HG02571 (cell line): ENCODE results near the gene PECR.
"Not testable (repeated sequence)": the region's sequence is repeated elsewhere in the genome, so short reads cannot be mapped to it uniquely, and the experiment has no call there.

ENCODE experiments used
- ATAC-seq: cut with Tn5 transposase; IDR thresholded peaks from one replicate; pipeline ENCODE4 v1.9.1; 2021; ENCODE audit warnings: mild to moderate bottlenecking, moderate library complexity; ENCODE audit not compliant: unreplicated experiment

The PECR gene

DNA sequence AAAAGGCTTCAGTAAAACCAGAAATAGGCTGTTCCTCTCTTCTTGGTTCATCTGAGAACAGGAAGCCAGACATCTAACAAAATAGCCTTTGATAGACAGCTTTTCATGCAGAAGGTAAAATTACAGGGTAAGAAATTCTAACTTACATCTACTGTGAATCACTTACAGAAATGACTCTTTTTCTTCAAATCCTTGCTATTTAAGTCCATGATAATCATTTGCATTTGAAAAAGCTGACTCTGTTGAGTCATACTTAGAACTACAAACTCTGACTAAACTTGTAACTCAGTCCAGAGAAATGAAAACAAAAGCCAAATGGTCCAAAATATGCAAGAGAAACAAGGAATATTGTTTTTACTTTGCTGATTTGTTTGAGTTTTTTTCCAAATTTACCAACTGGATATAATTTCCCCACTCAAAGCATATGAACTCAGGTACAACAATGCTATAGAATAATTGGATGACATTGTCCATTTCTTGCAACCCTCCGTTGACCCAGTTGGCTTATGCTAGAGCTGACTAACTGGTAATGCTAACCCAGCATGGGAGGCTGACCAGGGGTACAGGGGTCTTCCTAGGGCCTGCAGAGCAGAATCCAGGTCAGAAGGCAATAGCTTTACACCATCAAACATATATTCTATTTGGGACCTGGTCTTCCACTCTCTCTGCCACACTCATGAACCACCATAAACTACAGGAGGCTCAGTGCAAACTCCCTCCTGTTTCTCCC lies 49.5 kb downstream of the PECR start:
- ATAC-seq, result peak; percentile 76

DNA sequence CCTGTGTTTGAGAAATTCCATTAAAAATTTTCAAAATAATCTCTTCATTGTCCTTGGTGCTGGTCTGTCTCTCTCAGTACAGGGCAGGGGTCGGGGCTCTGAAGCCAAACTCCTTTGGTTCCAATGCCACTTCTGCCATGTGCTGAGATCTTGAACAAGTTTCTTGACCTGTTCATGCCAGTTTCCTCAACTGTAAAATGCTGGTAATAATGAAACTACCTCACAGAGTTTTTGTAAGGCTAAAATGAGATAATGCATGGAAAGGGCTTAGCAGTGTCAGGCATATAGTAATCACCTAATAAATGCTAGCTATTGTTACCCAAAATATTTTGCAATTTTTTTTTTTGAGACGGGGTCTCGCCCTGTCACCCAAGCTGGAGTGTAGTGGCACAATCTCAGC lies 51.4 kb downstream of the PECR start:
- ATAC-seq, result no peak

DNA sequence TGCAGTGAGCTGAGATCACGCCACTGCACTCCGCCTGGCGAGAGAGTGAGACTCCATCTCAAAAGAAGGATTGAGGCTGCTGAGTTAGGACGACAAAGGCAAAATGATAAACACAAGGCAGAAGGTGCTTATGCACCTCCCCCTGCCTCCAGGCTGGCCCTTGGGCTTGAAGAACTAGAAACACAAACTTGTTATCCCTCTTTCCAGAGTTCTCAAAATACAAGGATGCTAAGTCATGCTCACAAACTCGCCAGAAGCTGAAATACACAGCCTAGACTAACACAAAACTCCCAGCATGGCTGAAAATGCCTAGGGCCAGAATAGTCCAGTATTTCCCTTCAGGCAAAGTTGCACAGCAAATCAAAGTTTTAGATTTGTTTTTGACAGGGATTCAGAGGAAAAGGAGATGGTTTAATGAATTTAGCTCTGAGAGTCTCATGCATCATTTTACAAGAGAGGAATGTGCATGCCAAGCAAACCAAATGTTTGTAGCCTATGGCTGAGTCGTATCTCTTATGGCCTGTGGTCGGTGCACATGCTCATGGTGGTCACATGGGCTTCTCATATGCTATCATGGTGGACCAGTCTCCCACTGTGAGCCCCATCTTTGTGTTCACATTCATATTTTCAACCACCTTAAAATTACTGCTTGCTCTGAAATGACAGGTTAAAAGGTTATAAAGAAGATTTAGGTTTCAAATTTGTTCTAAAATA lies 52.0 kb downstream of the PECR start:
- no peak for ATAC-seq

DNA sequence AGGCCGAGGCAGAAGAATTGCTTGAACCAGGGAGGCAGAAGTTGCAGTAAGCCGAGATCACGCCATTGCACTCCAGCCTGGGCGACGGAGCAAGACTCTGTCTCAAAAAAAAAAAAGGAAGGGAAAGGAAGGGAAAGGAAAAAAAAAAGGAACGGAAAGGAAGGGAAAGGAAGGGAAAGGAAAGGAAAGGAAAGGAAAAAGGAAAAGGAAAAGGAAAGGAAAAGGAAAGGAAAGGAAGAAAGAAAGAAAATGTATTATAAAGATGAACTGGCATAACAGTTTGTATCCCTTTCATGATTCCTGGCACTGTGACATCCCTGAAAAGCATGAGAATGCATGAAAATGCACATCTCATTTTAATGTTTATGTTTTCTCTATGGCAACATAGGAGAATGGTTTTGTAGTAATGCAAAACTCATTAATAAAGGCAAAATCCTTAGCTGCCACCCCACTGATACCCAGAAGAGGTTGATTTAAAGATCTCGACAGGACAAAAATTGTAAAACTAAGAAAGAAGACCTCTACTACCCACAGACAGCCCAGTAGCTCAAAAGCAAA lies 56.8 kb downstream of the PECR start:
- ATAC-seq, result no peak

DNA sequence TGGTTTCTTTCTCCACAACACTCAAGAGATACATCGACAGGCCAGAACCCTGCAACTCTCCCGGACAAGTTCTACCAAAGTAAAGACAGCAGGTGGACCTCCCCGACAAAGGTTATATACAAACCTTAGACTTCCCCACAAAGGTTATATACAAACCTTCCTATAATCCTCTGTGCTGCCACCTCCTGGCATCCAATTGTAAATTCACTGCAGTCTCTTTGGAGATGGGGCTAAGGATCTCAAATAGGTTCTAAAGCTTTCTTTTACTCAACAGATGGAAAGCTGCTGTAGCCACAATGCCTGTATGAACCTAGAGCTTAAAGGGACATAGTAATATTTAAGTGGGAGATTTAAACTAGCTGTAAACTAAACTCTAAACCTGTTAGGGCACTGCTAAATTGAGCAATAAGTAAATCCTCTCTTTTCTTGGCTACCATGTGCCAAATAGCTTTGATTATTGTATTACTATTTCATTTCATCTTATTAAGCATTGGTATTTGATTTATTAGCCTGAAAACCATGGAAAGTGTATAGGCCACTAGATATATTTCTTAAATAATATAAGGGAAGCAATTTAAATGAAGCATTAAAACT lies 58.5 kb downstream of the PECR start:
- ATAC-seq, result peak; percentile 80

DNA sequence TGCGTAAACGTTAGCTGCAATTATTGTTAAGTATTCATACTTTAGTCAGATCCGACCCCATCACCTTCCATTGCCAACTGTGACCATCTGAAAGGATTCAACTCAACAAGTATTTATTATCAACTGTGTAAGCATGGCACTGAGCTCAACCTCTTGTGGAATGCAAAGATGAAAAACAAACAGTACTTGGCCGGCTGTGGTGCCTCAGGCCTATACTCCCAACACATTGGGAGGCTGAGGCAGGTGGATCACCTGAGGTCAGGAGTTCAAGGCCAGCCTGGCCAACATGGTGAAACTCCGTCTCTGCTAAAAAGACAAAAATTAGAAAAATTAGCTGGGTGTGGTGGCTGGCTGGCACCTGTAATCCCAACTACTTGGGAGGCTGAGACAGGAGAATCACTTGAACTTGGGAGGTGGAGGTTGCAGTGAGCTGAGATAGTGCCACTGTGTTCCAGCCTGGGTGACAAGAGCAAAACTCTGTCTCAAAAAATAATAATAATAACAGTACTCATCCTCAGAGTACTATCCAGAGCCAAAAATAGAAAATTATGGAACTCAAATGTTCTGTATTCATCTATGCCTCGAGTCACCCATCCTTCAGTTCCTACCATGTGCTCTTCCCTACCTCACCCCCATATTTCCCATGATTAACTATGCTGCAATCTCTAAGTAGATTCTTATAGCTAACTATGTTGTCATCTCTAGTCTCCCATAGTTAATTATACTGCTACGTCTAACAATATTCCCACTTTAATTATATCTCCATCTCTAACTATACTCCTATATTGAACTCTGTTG lies 59.6 kb downstream of the PECR start:
- ATAC-seq, result no peak

DNA sequence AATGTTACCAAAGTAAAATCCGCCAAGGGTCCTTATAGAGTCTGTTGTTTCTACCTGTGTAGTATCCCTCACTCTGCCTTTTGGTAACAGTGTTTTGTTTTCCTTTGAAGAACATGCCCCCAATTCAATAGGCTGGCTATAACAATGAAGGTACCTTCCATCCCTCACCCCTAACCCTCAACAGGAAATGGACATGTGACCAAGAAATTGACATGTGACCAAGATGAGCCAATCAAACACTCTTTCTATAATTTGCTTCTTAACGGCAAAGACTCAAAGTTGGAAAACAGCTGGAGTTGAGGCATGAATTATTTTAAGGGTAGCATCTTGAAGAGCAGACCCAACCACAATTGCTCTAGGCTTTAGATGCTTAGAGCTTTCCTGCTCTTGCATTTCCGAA lies 62.9 kb downstream of the PECR start:
- no peak for ATAC-seq

DNA sequence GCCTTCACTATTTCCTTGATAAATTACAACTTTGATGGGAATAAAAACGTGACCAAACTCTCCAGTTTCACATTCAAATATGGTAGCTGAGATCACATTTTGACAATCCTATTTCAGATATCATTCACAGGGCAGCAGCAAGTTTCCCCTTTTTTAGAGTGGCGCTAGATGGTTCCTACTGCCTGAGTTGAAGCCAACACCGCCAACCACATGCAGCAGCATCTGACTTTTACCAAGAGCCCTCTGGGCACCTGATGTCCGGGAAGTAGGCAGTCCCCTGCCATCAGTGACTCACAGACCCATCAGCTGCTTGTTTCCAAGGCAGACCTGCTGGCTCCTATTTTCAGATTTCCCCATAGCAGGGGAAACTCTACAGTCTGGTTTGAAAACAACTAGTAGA lies 64.2 kb downstream of the PECR start:
- ATAC-seq, result peak; percentile 36

DNA sequence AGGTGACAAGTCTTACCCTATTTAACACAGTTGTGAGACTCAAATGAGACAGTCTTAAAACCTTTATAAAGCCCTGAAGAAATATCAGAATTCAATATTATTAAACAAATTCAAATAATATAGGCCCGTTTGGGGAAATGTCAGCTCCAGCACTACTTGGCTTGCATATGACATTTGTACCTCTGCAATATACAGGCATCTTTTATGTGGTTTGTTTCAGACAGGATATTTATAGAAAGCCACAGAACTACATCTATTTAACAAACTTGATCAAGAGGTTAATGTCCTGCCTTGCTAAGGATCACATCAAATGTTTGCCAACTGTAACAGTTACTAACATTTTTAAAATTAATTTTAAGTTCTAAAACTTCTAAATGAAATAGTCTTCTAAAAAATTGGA lies 65.0 kb downstream of the PECR start:
- ATAC-seq, result no peak

DNA sequence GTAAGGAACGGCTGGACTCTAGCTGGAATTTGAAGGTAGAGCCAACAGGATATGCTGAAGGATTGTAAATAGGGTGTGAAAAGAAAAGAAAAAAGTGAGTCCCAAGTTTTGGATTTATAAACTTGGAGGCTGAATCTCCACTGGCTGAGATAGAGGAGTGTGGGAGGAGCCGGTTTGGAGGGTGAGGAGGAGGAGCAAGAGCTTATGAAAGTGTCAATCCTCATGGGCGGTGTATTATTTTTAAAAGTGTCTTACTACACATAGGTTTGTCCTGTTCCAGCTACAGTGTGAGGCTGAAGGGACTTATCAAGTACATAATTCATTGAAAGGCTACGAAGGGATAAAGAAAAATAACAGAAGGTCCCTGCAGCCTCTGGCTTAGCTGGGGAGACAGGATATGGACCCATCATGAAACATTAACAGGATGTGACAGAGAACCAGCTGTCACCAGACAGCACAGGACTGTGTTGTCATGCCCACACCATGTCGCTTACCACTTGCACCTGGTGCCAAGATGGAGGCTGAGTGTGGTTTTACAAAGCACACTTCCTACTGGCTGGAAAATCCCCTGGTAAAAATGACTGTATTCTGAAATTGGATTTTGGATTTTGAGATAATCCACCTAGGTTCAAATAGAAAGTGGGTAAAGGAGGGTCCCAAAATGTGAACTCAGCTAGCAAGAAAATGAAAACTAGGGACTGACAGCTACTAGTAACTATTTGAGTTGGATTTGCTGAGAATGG lies 65.7 kb downstream of the PECR start:
- ATAC-seq, result peak; percentile 79

DNA sequence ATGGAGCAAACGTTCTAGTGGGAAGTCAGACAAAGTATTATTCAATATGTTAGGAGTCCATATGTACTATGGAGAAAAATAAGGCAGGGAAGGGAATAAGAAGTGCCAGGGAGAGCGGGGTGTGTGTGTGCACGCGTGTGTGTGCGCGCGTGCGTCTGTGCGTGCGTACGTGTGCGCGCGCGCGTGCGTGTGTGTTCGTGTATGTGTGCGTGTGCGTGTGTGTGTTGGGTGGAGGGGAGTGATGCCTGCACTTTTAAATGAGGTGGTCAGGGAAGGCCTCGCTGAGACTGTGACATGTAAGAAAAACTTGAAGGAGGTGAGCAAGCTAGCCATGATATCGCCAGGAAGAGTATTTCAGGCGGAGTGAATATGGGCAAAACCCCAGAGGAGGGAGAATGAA lies 66.6 kb downstream of the PECR start:
- no peak for ATAC-seq

DNA sequence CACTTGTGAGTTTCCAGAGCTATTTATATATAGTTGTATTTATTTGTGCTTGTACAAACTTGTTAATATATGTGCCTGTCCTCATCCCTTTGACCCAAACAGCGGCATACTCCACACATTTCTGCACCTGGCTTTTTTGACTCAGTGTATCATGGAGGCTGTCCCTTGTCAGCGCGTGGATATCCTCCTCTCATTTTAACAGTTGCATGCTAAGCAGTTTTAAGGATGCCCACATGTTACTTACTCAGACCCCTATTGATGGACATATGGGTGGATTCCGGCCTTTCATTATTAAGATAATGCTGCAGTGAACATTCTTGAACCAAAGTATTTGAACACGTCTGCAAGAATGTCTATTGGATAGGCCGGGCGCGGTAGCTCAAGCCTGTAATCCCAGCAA lies 67.6 kb downstream of the PECR start:
- ATAC-seq, result no peak

DNA sequence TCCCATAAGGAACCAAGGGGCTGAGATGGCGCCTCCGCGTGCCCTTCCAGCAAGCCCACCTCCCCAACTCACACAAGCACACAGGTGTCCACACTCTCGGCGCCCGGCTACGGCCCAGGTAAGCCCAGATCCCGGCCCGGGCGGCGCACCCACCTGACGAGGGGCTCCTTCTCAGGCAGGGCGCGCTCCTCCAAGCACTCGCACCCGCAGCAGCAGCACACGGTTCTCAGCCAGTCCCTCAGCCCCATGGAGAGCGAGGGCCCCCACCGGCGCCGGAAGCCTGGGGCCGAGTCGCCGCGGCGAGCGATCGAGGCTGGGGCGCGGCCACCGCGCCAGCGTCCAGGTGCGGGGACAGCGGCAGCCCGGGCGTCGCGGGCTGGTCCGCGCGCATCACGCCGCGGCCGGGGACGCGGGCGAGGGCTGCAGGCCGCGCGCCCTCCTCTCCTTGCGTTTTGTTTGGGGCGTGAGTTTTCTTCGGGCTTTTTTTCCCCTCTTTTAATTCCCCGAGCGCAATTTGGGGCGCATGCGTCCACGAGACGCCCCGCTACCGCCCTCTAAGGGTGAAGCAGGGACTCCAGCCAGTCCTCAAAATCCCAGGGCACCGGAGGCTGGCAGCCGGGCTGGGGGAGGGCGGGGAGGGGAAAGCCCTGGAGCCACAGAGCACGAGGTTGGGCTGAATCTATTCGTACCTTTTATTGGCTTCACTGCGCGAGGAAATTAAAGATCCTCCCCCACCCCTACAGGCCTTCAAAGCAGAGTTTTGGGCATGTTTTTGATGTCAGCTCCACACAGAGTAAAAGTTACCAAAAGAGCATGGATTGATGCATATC lies 68.3 kb downstream of the PECR start, which contains the start of gene MREG:
Gene MREG (minus strand): TSS at position 472 of the 830 bp plus-strand sequence. CDS start 224 bp downstream, at position 248.
- ATAC-seq, result peak; percentile 41

DNA sequence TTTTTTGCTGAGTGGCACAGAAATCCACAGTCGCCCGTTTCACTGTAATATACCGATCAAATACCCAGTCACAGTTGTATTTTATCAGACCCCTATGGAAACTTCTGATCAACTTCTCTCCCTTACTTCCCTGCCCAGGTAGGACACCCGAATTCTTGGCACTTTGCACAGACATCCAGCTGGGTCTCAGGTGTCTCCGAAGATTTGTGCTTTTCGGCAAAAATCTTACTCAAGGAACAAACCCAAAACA lies 68.9 kb downstream of the PECR start:
- ATAC-seq, result no peak

DNA sequence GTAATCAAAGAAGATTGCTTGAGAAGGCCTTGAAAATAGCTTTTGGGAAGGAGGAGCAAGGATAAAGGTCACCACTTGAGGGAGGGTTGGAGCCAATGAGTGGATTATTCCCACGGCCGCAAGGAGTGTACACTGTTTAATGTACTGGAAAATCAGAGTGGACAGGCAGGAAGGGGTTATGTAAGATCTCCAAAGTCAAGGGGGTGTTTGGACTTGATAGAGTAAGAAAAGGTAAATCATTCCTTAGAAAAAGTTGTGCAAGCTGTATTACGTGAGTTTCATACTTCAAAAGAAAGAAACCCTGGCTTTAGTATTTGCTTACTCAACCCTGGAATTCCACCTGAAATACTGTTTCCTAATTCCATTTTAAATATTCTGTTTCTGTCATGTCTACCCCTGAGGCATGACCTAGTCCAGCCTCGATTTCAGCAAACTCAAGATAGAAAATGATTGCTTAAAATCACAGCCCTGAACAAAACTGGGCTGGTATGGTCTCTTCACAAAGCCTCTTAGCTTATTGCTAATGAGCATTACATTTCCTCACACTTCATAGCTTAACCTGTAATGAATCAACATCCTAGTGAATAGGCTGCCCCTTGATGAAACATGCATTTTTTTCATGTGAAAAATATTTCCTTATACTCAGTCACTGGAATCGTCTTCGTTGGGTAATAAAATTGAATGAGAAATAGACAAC lies 69.3 kb downstream of the PECR start:
- ATAC-seq, result no peak

DNA sequence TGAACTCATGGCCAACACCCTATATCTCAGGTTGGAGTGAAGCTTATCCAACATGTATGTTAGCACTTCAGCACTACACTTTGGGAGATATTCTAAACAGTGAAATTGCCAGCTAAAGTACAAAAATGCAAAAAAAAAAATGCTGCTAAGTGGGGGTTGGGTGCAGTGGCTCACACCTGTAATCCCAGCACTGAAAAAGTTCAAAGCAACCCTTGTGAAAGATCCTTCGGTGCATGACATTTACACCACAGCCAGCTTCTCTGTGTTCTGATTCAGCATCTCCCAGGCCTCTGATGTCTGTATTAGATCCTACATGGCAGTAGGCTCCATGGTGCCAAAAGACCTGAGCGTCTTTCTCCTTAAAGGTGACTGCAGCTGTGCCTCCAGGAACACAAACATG lies 72.4 kb downstream of the PECR start:
- not testable (repeated sequence) for ATAC-seq

DNA sequence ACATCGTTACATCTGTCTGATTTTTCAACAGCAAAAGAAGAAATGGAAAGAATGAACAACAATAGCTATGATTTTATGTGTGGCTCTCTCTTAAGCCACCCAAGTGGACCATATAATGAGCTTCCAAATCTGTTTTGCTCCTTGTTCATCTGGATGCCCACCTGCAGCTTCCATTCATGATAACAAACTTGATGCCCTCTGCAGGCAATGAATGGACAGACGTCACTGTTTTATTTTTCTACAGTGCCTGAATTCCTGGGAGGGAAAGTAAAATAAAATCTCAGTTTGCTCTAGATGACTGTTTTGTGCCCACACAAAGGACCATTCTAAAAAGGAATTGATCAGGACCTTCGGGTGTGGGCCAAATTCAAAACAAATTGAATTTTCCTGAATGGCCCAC lies 73.2 kb downstream of the PECR start:
- no peak for ATAC-seq

DNA sequence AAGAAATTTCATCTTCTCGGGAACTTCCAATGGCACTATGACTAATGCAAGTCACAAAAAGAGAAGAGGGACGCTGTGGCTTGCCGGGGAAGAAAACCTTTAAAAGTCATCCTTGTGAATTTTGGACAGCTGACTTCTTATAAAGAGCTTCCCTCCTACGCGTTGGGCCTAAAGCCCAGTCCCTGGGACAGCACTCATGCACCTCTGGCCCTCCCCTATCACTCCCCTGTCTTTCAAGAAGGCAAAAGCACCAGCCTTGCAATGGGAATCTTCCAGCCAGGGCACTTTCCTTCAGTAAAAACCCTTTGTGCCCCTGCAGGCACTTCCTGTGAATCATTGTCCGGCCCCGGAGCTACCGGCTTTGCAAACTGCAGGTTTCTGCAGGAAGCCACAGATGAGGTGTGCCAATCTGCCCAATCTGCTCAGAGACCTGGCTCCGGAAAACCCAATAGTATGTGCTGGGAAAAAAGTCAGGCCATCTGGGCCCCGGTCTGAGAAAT lies 75.4 kb downstream of the PECR start:
- ATAC-seq, result peak; percentile 42

DNA sequence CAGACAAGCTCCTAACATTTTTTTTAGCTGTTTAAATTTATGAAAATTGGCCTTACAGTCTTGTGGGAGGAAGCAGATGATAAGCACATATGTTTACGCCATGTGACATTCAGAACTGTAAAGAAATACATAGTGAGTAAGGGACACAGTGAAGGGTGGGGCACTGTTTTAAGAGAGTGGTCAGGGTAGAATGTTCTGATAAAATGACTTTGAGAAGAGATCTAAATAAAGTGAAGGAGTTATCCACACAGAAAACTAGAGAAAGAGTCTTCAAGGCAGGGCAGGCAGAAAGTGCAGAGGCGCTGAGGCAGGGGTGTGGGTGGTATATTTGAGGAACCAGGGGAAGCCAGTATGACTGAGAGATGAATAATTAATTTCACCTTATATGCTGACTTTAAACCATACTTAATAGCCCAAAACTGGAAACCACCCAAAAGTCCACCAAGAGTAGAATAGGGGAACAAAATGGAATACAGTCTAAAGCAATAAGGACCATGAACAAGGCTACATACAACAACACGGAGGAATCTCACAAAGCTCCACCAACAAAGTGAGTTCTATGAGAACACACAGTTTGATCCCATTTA lies 76.8 kb downstream of the PECR start:
- ATAC-seq, result peak; percentile 26
